Smooth muscle cell (in vitro differentiated cells): ENCODE measurements around the gene MCF2L2. TPM values are rescaled to one million over a fixed set of nuclear protein-coding genes. Genes with fewer than 3 reads are reported as not detected.
A peak's percentile ranks its signal among the peaks of the same experiment; 100 is the strongest.

ENCODE experiments used
- DNase-seq: peaks from one replicate; lab custom pipeline; 2025; ENCODE audit not compliant: unreplicated experiment; lab: John Stamatoyannopoulos, UW
- H2AFZ ChIP-seq: fragments of 200-600 bp; sonication (generic); 2 replicates; pipeline ENCODE4 v1.6.0; 2016; ENCODE audit warnings: antibody characterized with exemption, low read depth, mild to moderate bottlenecking
- H3F3A ChIP-seq: fragments of 200-600 bp; sonication (generic); 2 replicates; pipeline ENCODE4 v1.6.0; 2017; ENCODE audit warnings: antibody characterized with exemption, low read depth
- H3K27ac ChIP-seq: fragments of 200-600 bp; sonication (generic); 2 replicates; pipeline ENCODE4 v1.5.1; 2016; ENCODE audit warnings: low read depth, mild to moderate bottlenecking
- H3K27me3 ChIP-seq: fragments of 200-600 bp; sonication (generic); 2 replicates; pipeline ENCODE4 v1.6.1; 2016; ENCODE audit warnings: low read depth, mild to moderate bottlenecking
- H3K36me3 ChIP-seq: fragments of 200-600 bp; sonication (generic); 2 replicates; pipeline ENCODE4 v1.5.1; 2016; ENCODE audit warnings: low read depth
- H3K4me1 ChIP-seq: fragments of 200-600 bp; sonication (generic); 2 replicates; pipeline ENCODE4 v1.5.1; 2016; ENCODE audit warnings: low read depth
- H3K4me2 ChIP-seq: fragments of 200-600 bp; sonication (generic); 2 replicates; pipeline ENCODE4 v1.6.0; 2016; ENCODE audit warnings: mild to moderate bottlenecking
- H3K4me3 ChIP-seq: fragments of 200-600 bp; sonication (generic); 2 replicates; pipeline ENCODE4 v1.5.1; 2016; ENCODE audit warnings: mild to moderate bottlenecking
- H3K79me2 ChIP-seq: fragments of 200-600 bp; sonication (generic); 2 replicates; pipeline ENCODE4 v1.6.0; 2016; ENCODE audit warnings: low read depth, mild to moderate bottlenecking
- H3K9ac ChIP-seq: fragments of 200-600 bp; sonication (generic); 2 replicates; pipeline ENCODE4 v1.6.0; 2016; ENCODE audit warnings: low read depth
- H3K9me3 ChIP-seq: fragments of 200-600 bp; sonication (generic); replicated peaks from 2 replicates; pipeline ENCODE4 v1.5.1; 2016; ENCODE audit warnings: low read depth
- H4K20me1 ChIP-seq: fragments of 200-600 bp; sonication (generic); 2 replicates; pipeline ENCODE4 v1.6.0; 2016; ENCODE audit warnings: low read depth
- CTCF ChIP-seq: fragments of 200-600 bp; sonication (generic); IDR thresholded peaks from 2 replicates; pipeline ENCODE4 v1.5.1; 2017; ENCODE audit warnings: borderline replicate concordance, mild to moderate bottlenecking, antibody characterized with exemption; ENCODE audit not compliant: insufficient read depth, poor library complexity, severe bottlenecking
- WGBS: methylation state at CpG from one replicate; pipeline ENCODE4 v1.1.7; 2016; ENCODE audit warnings: low lambda C conversion rate; 5-methylcytosine and 5-hydroxymethylcytosine counted together
- polyA plus RNA-seq: library from polyadenylated mRNA; unstranded; fragments of >200 nt; fragmentation: Nextera tagmentation; extraction: Ambion mirVana; gene quantifications from 2 replicates; pipeline ENCODE4 v1.2.1, GENCODE V29; 2016
- total RNA-seq: library from RNA; depleted of rRNA; stranded (reverse); fragments of >200 nt; gene quantifications from 2 replicates; pipeline ENCODE4 v1.2.3, GENCODE V29; 2014

Gene MCF2L2
- total and polyA plus RNA-seq, 2 experiments from 2014 or later = 0.09 TPM; not detected in 1

- no peak for DNase-seq
- Histone ChIP-seq H3K4me2 (no peak overlapping the region), H3K9me3 (no peaks in the 10 kb centered on the region), H3K4me1 (peaks cover 8% of the 10 kb centered on the region), H3K4me3 (no peak overlapping the region), H3K27me3 (peaks cover 21% of the 10 kb centered on the region), H3K9ac (no peak overlapping the region), H3K79me2 (no peaks in the 10 kb centered on the region), H3K27ac (no peak overlapping the region), H3F3A (no peaks in the 10 kb centered on the region), H3K36me3 (no peaks in the 10 kb centered on the region), H4K20me1 (no peaks in the 10 kb centered on the region), H2AFZ (no peak overlapping the region)
- TF ChIP-seq CTCF = no peak
- WGBS = 92% methylated on average over 25 of the region's 25 CpGs
Measured at GRCh38 chr3:183163563-183163962, 264.9 kb downstream of the MCF2L2 start.

DNA sequence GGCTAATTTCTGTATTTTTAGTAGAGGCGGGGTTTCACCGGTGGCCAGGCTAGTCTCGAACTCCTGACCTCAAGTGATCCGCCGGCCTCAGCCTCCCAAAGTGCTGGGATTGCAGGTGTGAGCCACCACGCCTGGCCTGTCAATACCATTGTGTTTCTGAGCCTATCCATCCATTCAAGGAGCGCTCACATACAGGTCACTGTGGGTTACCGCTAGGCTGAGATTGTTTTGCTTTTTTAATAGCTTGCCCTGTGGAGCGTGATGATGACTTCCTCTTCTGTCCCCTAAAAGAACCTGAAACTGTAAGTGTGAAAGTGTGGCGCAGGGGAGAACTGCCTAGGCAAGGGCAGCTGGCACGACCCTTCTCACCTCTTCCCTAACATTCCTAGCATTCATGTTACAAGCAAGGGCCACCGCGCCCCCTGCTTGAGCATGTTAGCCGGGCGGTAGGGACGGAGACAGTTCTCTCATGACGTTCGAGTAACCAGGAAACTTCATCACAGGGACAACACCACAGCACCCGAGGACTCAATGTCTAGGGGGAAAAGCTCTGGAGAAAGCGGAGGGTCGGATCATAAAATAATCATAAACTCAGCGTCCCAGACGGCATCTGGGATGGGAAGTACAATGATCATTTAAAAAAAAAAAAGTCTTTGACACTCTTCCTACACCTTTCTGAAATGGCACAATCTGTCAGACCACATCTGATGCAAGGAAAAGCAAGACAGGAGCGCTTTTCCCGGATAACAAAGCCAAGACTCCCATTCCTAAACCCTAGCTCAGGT, 266.7 kb downstream of the MCF2L2 start:
- Histone ChIP-seq H3K4me2 (peak overlapping the region; percentile 93), H3K27me3 (peaks cover 21% of the 10 kb centered on the region), H3K27ac (no peak overlapping the region), H4K20me1 (no peaks in the 10 kb centered on the region), H3F3A (no peaks in the 10 kb centered on the region), H3K36me3 (no peaks in the 10 kb centered on the region), H2AFZ (peak overlapping the region; percentile 72), H3K4me1 (peaks cover 8% of the 10 kb centered on the region), H3K9me3 (no peaks in the 10 kb centered on the region), H3K79me2 (no peaks in the 10 kb centered on the region), H3K4me3 (peak overlapping the region; percentile 55), H3K9ac (no peak overlapping the region)
- no peak for DNase-seq
- TF ChIP-seq CTCF = no peak
- 41% methylated on average over 25 of the region's 25 CpGs for WGBS

- Histone ChIP-seq H3K9me3 (no peaks in the 10 kb centered on the region), H4K20me1 (no peaks in the 10 kb centered on the region), H3F3A (no peaks in the 10 kb centered on the region), H3K79me2 (no peaks in the 10 kb centered on the region), H3K27ac (no peak overlapping the region), H3K9ac (no peak overlapping the region), H2AFZ (no peak overlapping the region), H3K4me2 (no peak overlapping the region), H3K27me3 (peaks cover 21% of the 10 kb centered on the region), H3K4me1 (peaks cover 8% of the 10 kb centered on the region), H3K36me3 (no peaks in the 10 kb centered on the region), H3K4me3 (no peak overlapping the region)
- no peak for DNase-seq
- 77% methylated on average over 5 of the region's 5 CpGs for WGBS
- no peak for TF ChIP-seq CTCF
Measured at GRCh38 chr3:183160616-183161015, 267.8 kb downstream of the MCF2L2 start.

GRCh38 chr3:183159333-183159732, 269.1 kb downstream of the MCF2L2 start:
- Histone ChIP-seq H4K20me1 (no peaks in the 10 kb centered on the region), H3K27me3 (peaks cover 21% of the 10 kb centered on the region), H3K9ac (no peak overlapping the region), H3K79me2 (no peaks in the 10 kb centered on the region), H2AFZ (no peak overlapping the region), H3K27ac (no peak overlapping the region), H3K4me1 (peaks cover 8% of the 10 kb centered on the region), H3K4me3 (no peak overlapping the region), H3K9me3 (no peaks in the 10 kb centered on the region), H3K4me2 (no peak overlapping the region), H3K36me3 (no peaks in the 10 kb centered on the region), H3F3A (no peaks in the 10 kb centered on the region)
- 56% methylated on average over 3 of the region's 3 CpGs for WGBS
- no peak for TF ChIP-seq CTCF
- no peak for DNase-seq
